Measurements from ENCODE around the gene GTF3C5.
"Not testable (repeated sequence)": the region's sequence is repeated elsewhere in the genome, so short reads cannot be mapped to it uniquely, and the experiment has no call there.

GTF3C5 gene

GRCh38 chr9:133065070-133065388, 34.2 kb downstream of the GTF3C5 start:
- peaks cover 4 to 7% of the 10 kb centered on the region in 2 donors for H3K4me1 ChIP-seq (ENCODE audit: control insufficient read depth in 1 of 2, insufficient read depth in 2 of 2, low read length in 2 of 2)
- no peaks in the 10 kb centered on the region for H3K27me3 ChIP-seq (ENCODE audit: control insufficient read depth in 1 of 2, insufficient read depth in 2 of 2, low read length in 2 of 2)
- no peak overlapping the region for H3K4me3 ChIP-seq (ENCODE audit: low read depth in 1 of 2, low read length in 2 of 2)

GRCh38 chr9:133066181-133066983, 35.6 kb downstream of the GTF3C5 start:
- no peaks in the 10 kb centered on the region for H3K9me3 ChIP-seq (ENCODE audit: control insufficient read depth in 1 of 2, low read length in 2 of 2)
- H3K27ac ChIP-seq (ENCODE audit: low read depth, low read length) = no peak overlapping the region
- H3K9ac ChIP-seq (ENCODE audit: low read depth in 1 of 2, low read length in 2 of 2) = no peak overlapping the region
- peaks cover 1% of the 10 kb centered on the region in 2 donors for H3K4me1 ChIP-seq (ENCODE audit: control insufficient read depth in 1 of 2, insufficient read depth in 2 of 2, low read length in 2 of 2)
- H3K36me3 ChIP-seq (ENCODE audit: control insufficient read depth in 1 of 2, insufficient read depth in 2 of 2, low read length in 2 of 2) = no peaks in the 10 kb centered on the region
- no peaks in the 10 kb centered on the region for H3K27me3 ChIP-seq (ENCODE audit: control insufficient read depth in 1 of 2, insufficient read depth in 2 of 2, low read length in 2 of 2)
- H3K4me3 ChIP-seq (ENCODE audit: low read depth in 1 of 2, low read length in 2 of 2) = no peak overlapping the region

More at GRCh38 chr9:133065070-133065388, 34.2 kb downstream of the GTF3C5 start:
- Histone ChIP-seq H3K9me3 (ENCODE audit: control insufficient read depth in 1 of 2, low read length in 2 of 2) (no peaks in the 10 kb centered on the region), H3K27ac (ENCODE audit: low read depth, low read length) (no peak overlapping the region), H3K9ac (ENCODE audit: low read depth in 1 of 2, low read length in 2 of 2) (no peak overlapping the region), H3K36me3 (ENCODE audit: control insufficient read depth in 1 of 2, insufficient read depth in 2 of 2, low read length in 2 of 2) (no peaks in the 10 kb centered on the region)

GRCh38 chr9:133067006-133067405, 36.2 kb downstream of the GTF3C5 start:
- Histone ChIP-seq H3K9ac (ENCODE audit: low read depth in 1 of 2, low read length in 2 of 2) (no peak overlapping the region), H3K27ac (ENCODE audit: low read depth, low read length) (no peak overlapping the region), H3K4me3 (ENCODE audit: low read depth in 1 of 2, low read length in 2 of 2) (no peak overlapping the region), H3K27me3 (ENCODE audit: control insufficient read depth in 1 of 2, insufficient read depth in 2 of 2, low read length in 2 of 2) (no peaks in the 10 kb centered on the region), H3K4me1 (ENCODE audit: control insufficient read depth in 1 of 2, insufficient read depth in 2 of 2, low read length in 2 of 2) (no peaks in the 10 kb centered on the region), H3K36me3 (ENCODE audit: control insufficient read depth in 1 of 2, insufficient read depth in 2 of 2, low read length in 2 of 2) (no peaks in the 10 kb centered on the region), H3K9me3 (ENCODE audit: control insufficient read depth in 1 of 2, low read length in 2 of 2) (no peaks in the 10 kb centered on the region)

GRCh38 chr9:133067813-133068212, 37.0 kb downstream of the GTF3C5 start:
- no peak overlapping the region for H3K4me3 ChIP-seq (ENCODE audit: low read depth in 1 of 2, low read length in 2 of 2)
- no peaks in the 10 kb centered on the region for H3K36me3 ChIP-seq (ENCODE audit: control insufficient read depth in 1 of 2, insufficient read depth in 2 of 2, low read length in 2 of 2)
- no peaks in the 10 kb centered on the region for H3K9me3 ChIP-seq (ENCODE audit: control insufficient read depth in 1 of 2, low read length in 2 of 2)
- H3K27me3 ChIP-seq (ENCODE audit: control insufficient read depth in 1 of 2, insufficient read depth in 2 of 2, low read length in 2 of 2) = no peaks in the 10 kb centered on the region
- H3K4me1 ChIP-seq (ENCODE audit: control insufficient read depth in 1 of 2, insufficient read depth in 2 of 2, low read length in 2 of 2) = no peaks in the 10 kb centered on the region
- no peak overlapping the region for H3K9ac ChIP-seq (ENCODE audit: low read depth in 1 of 2, low read length in 2 of 2)
- no peak overlapping the region for H3K27ac ChIP-seq (ENCODE audit: low read depth, low read length)

GRCh38 chr9:133068431-133068830, 37.6 kb downstream of the GTF3C5 start:
- H3K36me3 ChIP-seq (ENCODE audit: control insufficient read depth in 1 of 2, insufficient read depth in 2 of 2, low read length in 2 of 2); H3K27ac ChIP-seq (ENCODE audit: low read depth, low read length): not testable (repeated sequence)

GRCh38 chr9:133070500-133070961, 39.7 kb downstream of the GTF3C5 start:
- H3K9ac ChIP-seq (ENCODE audit: low read depth in 1 of 2, low read length in 2 of 2); H3K4me3 ChIP-seq (ENCODE audit: low read depth in 1 of 2, low read length in 2 of 2); H3K4me1 ChIP-seq (ENCODE audit: control insufficient read depth in 1 of 2, insufficient read depth in 2 of 2, low read length in 2 of 2); H3K9me3 ChIP-seq (ENCODE audit: control insufficient read depth in 1 of 2, low read length in 2 of 2); H3K36me3 ChIP-seq (ENCODE audit: control insufficient read depth in 1 of 2, insufficient read depth in 2 of 2, low read length in 2 of 2); H3K27me3 ChIP-seq (ENCODE audit: control insufficient read depth in 1 of 2, insufficient read depth in 2 of 2, low read length in 2 of 2); H3K27ac ChIP-seq (ENCODE audit: low read depth, low read length): not testable (repeated sequence)

More at GRCh38 chr9:133068431-133068830, 37.6 kb downstream of the GTF3C5 start:
- not testable (repeated sequence) for H3K27me3 ChIP-seq (ENCODE audit: control insufficient read depth in 1 of 2, insufficient read depth in 2 of 2, low read length in 2 of 2); H3K9ac ChIP-seq (ENCODE audit: low read depth in 1 of 2, low read length in 2 of 2); H3K4me3 ChIP-seq (ENCODE audit: low read depth in 1 of 2, low read length in 2 of 2); H3K4me1 ChIP-seq (ENCODE audit: control insufficient read depth in 1 of 2, insufficient read depth in 2 of 2, low read length in 2 of 2); H3K9me3 ChIP-seq (ENCODE audit: control insufficient read depth in 1 of 2, low read length in 2 of 2)

GRCh38 chr9:133070985-133071384, 40.2 kb downstream of the GTF3C5 start:
- not testable (repeated sequence) for H3K9me3 ChIP-seq (ENCODE audit: control insufficient read depth in 1 of 2, low read length in 2 of 2); H3K4me1 ChIP-seq (ENCODE audit: control insufficient read depth in 1 of 2, insufficient read depth in 2 of 2, low read length in 2 of 2); H3K27me3 ChIP-seq (ENCODE audit: control insufficient read depth in 1 of 2, insufficient read depth in 2 of 2, low read length in 2 of 2); H3K27ac ChIP-seq (ENCODE audit: low read depth, low read length); H3K36me3 ChIP-seq (ENCODE audit: control insufficient read depth in 1 of 2, insufficient read depth in 2 of 2, low read length in 2 of 2); H3K4me3 ChIP-seq (ENCODE audit: low read depth in 1 of 2, low read length in 2 of 2); H3K9ac ChIP-seq (ENCODE audit: low read depth in 1 of 2, low read length in 2 of 2)

- H3K9ac ChIP-seq (ENCODE audit: low read depth in 1 of 2, low read length in 2 of 2) = no peak overlapping the region
- no peaks in the 10 kb centered on the region for H3K36me3 ChIP-seq (ENCODE audit: control insufficient read depth in 1 of 2, insufficient read depth in 2 of 2, low read length in 2 of 2)
- no peaks in the 10 kb centered on the region for H3K9me3 ChIP-seq (ENCODE audit: control insufficient read depth in 1 of 2, low read length in 2 of 2)
- H3K27me3 ChIP-seq (ENCODE audit: control insufficient read depth in 1 of 2, insufficient read depth in 2 of 2, low read length in 2 of 2) = no peaks in the 10 kb centered on the region
- no peak overlapping the region for H3K27ac ChIP-seq (ENCODE audit: low read depth, low read length)
- peaks cover 3 to 5% of the 10 kb centered on the region in 2 donors for H3K4me1 ChIP-seq (ENCODE audit: control insufficient read depth in 1 of 2, insufficient read depth in 2 of 2, low read length in 2 of 2)
- H3K4me3 ChIP-seq (ENCODE audit: low read depth in 1 of 2, low read length in 2 of 2) = no peak overlapping the region
These were observed 40.8 kb downstream of the GTF3C5 start for GRCh38 chr9:133071484-133072150.

GRCh38 chr9:133072210-133072609, 41.4 kb downstream of the GTF3C5 start:
- H3K27ac ChIP-seq (ENCODE audit: low read depth, low read length); H3K4me1 ChIP-seq (ENCODE audit: control insufficient read depth in 1 of 2, insufficient read depth in 2 of 2, low read length in 2 of 2); H3K36me3 ChIP-seq (ENCODE audit: control insufficient read depth in 1 of 2, insufficient read depth in 2 of 2, low read length in 2 of 2); H3K27me3 ChIP-seq (ENCODE audit: control insufficient read depth in 1 of 2, insufficient read depth in 2 of 2, low read length in 2 of 2); H3K4me3 ChIP-seq (ENCODE audit: low read depth in 1 of 2, low read length in 2 of 2); H3K9ac ChIP-seq (ENCODE audit: low read depth in 1 of 2, low read length in 2 of 2); H3K9me3 ChIP-seq (ENCODE audit: control insufficient read depth in 1 of 2, low read length in 2 of 2): not testable (repeated sequence)

GRCh38 chr9:133073086-133074014, 42.6 kb downstream of the GTF3C5 start:
- no peaks in the 10 kb centered on the region for H3K27me3 ChIP-seq (ENCODE audit: control insufficient read depth in 1 of 2, insufficient read depth in 2 of 2, low read length in 2 of 2)
- H3K9me3 ChIP-seq (ENCODE audit: control insufficient read depth in 1 of 2, low read length in 2 of 2) = no peaks in the 10 kb centered on the region
- H3K4me3 ChIP-seq (ENCODE audit: low read depth in 1 of 2, low read length in 2 of 2) = no peak overlapping the region
- peaks cover 3 to 5% of the 10 kb centered on the region in 2 donors for H3K4me1 ChIP-seq (ENCODE audit: control insufficient read depth in 1 of 2, insufficient read depth in 2 of 2, low read length in 2 of 2)
- H3K9ac ChIP-seq (ENCODE audit: low read depth in 1 of 2, low read length in 2 of 2) = no peak overlapping the region
- H3K36me3 ChIP-seq (ENCODE audit: control insufficient read depth in 1 of 2, insufficient read depth in 2 of 2, low read length in 2 of 2) = no peaks in the 10 kb centered on the region
- no peak overlapping the region for H3K27ac ChIP-seq (ENCODE audit: low read depth, low read length)
